Loucy (cell line): ENCODE measurements around the gene DLGAP3.

Source experiments
- H2AFZ ChIP-seq: fragments of 200-600 bp; sonication (generic); 2 replicates; pipeline ENCODE4 v1.6.0; 2016; ENCODE audit warnings: antibody characterized with exemption, mild to moderate bottlenecking, low read length, moderate library complexity
- H3F3A ChIP-seq: fragments of 200-600 bp; 2 replicates; pipeline ENCODE4 v1.6.0; 2016; ENCODE audit warnings: antibody characterized with exemption, low read depth, mild to moderate bottlenecking
- H3K27me3 ChIP-seq: fragments of 200-600 bp; sonication (generic); 2 replicates; pipeline ENCODE4 v1.6.1; 2014; ENCODE audit warnings: low read length, mild to moderate bottlenecking; ENCODE audit not compliant: insufficient read depth, poor library complexity, severe bottlenecking
- H3K36me3 ChIP-seq: fragments of 200-600 bp; sonication (generic); 2 replicates; pipeline ENCODE4 v1.6.1; 2016; ENCODE audit warnings: low read length; ENCODE audit not compliant: insufficient read depth
- H3K4me1 ChIP-seq: fragments of 200-600 bp; sonication (generic); 2 replicates; pipeline ENCODE4 v1.5.1; 2014; ENCODE audit warnings: low read length, mild to moderate bottlenecking; ENCODE audit not compliant: insufficient read depth, poor library complexity, severe bottlenecking
- H3K4me2 ChIP-seq: fragments of 200-600 bp; sonication (generic); 2 replicates; pipeline ENCODE4 v1.6.0; 2014; ENCODE audit warnings: antibody characterized with exemption, low read length, low read depth, mild to moderate bottlenecking; ENCODE audit not compliant: poor library complexity, severe bottlenecking
- H3K4me3 ChIP-seq: fragments of 200-600 bp; sonication (generic); 2 replicates; pipeline ENCODE4 v1.5.1; 2014; ENCODE audit warnings: low read length, mild to moderate bottlenecking, mixed read lengths; ENCODE audit not compliant: poor library complexity, severe bottlenecking
- H3K79me2 ChIP-seq: fragments of 200-600 bp; sonication (generic); 2 replicates; pipeline ENCODE4 v1.6.1; 2014; ENCODE audit warnings: low read length; ENCODE audit not compliant: insufficient read depth
- H3K9ac ChIP-seq: fragments of 200-600 bp; sonication (generic); 2 replicates; pipeline ENCODE4 v1.6.0; 2014; ENCODE audit warnings: mild to moderate bottlenecking, low read depth, low read length, moderate library complexity; ENCODE audit not compliant: poor library complexity, severe bottlenecking
- H3K9me2 ChIP-seq: fragments of 200-600 bp; sonication (generic); replicated peaks from 2 replicates; pipeline ENCODE4 v1.6.1; 2016; ENCODE audit warnings: low read depth, low read length, mixed read lengths
- H3K9me3 ChIP-seq: fragments of 200-600 bp; sonication (generic); 2 replicates; pipeline ENCODE4 v1.6.1; 2014; ENCODE audit warnings: mild to moderate bottlenecking, antibody characterized with exemption, low read length, low read depth; ENCODE audit not compliant: insufficient read depth
- H4K20me1 ChIP-seq: fragments of 200-600 bp; sonication (generic); 2 replicates; pipeline ENCODE4 v1.6.0; 2014; ENCODE audit warnings: antibody characterized with exemption, low read length, mild to moderate bottlenecking; ENCODE audit not compliant: insufficient read depth, poor library complexity, severe bottlenecking
- EZH2phosphoT487 ChIP-seq: fragments of 200-600 bp; IDR thresholded peaks from 2 replicates; pipeline ENCODE4 v1.6.1; 2018; ENCODE audit warnings: antibody characterized with exemption, mild to moderate bottlenecking, moderate library complexity, borderline replicate concordance
- TF ChIP-seq, protein P1 (sequence below): fragments of 200-600 bp; sonication (generic); conservative IDR thresholded peaks from 2 replicates; pipeline ENCODE4 v1.5.1; 2014; ENCODE audit warnings: mild to moderate bottlenecking, antibody characterized with exemption, low read length

DLGAP3 gene

GRCh38 chr1:34975338-34975737 lies 45.9 kb upstream of the DLGAP3 start:
- Histone ChIP-seq H3K9ac (no peak overlapping the region), H4K20me1 (no peaks in the 10 kb centered on the region), H3K9me3 (no peaks in the 10 kb centered on the region), H3K4me3 (no peak overlapping the region), H3K36me3 (no peaks in the 10 kb centered on the region), H3F3A (no peaks in the 10 kb centered on the region), H3K79me2 (no peaks in the 10 kb centered on the region), H3K27me3 (no peaks in the 10 kb centered on the region), H2AFZ (no peak overlapping the region), H3K4me1 (peaks cover 13% of the 10 kb centered on the region), H3K9me2 (no peaks in the 10 kb centered on the region), H3K4me2 (no peak overlapping the region)
- no peak for TF ChIP-seq EZH2phosphoT487
- TF ChIP-seq, protein P1, sequence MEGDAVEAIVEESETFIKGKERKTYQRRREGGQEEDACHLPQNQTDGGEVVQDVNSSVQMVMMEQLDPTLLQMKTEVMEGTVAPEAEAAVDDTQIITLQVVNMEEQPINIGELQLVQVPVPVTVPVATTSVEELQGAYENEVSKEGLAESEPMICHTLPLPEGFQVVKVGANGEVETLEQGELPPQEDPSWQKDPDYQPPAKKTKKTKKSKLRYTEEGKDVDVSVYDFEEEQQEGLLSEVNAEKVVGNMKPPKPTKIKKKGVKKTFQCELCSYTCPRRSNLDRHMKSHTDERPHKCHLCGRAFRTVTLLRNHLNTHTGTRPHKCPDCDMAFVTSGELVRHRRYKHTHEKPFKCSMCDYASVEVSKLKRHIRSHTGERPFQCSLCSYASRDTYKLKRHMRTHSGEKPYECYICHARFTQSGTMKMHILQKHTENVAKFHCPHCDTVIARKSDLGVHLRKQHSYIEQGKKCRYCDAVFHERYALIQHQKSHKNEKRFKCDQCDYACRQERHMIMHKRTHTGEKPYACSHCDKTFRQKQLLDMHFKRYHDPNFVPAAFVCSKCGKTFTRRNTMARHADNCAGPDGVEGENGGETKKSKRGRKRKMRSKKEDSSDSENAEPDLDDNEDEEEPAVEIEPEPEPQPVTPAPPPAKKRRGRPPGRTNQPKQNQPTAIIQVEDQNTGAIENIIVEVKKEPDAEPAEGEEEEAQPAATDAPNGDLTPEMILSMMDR, result no peak

- Histone ChIP-seq H3K9me2 (no peaks in the 10 kb centered on the region), H3K27me3 (no peaks in the 10 kb centered on the region), H3K4me2 (no peak overlapping the region), H3K4me3 (no peak overlapping the region), H3K9ac (no peak overlapping the region), H3K9me3 (no peaks in the 10 kb centered on the region), H4K20me1 (no peaks in the 10 kb centered on the region), H3F3A (no peaks in the 10 kb centered on the region), H2AFZ (no peak overlapping the region), H3K79me2 (no peaks in the 10 kb centered on the region), H3K4me1 (peaks cover 13% of the 10 kb centered on the region), H3K36me3 (no peaks in the 10 kb centered on the region)
- TF ChIP-seq, protein P1, result no peak
- TF ChIP-seq EZH2phosphoT487, result no peak
Measured at GRCh38 chr1:34974626-34975025, 45.2 kb upstream of the DLGAP3 start.

GRCh38 chr1:34973326-34973725 lies 43.9 kb upstream of the DLGAP3 start:
- no peaks in the 10 kb centered on the region for H3K9me2 ChIP-seq
- H2AFZ ChIP-seq, result no peak overlapping the region
- H3K27me3 ChIP-seq, result no peaks in the 10 kb centered on the region
- no peaks in the 10 kb centered on the region for H4K20me1 ChIP-seq
- no peaks in the 10 kb centered on the region for H3K36me3 ChIP-seq
- H3K9me3 ChIP-seq, result peaks cover 6% of the 10 kb centered on the region; the same call in 1 of the 2 replicates
- H3K79me2 ChIP-seq, result no peaks in the 10 kb centered on the region
- TF ChIP-seq, protein P1, result no peak
- no peak for TF ChIP-seq EZH2phosphoT487
- no peaks in the 10 kb centered on the region for H3F3A ChIP-seq
- no peak overlapping the region for H3K4me2 ChIP-seq
- no peak overlapping the region for H3K9ac ChIP-seq
- H3K4me3 ChIP-seq, result no peak overlapping the region
- H3K4me1 ChIP-seq, result peaks cover 6% of the 10 kb centered on the region
